CD4-positive, alpha-beta T cell treated with Interleukin-15 for 1 hour (primary cell): ENCODE results near the gene RALGPS1.

Source experiments
- DNase-seq: peaks from one replicate; pipeline ENCODE4 v3.0.0-alpha.2; 2020

The RALGPS1 gene

DNA sequence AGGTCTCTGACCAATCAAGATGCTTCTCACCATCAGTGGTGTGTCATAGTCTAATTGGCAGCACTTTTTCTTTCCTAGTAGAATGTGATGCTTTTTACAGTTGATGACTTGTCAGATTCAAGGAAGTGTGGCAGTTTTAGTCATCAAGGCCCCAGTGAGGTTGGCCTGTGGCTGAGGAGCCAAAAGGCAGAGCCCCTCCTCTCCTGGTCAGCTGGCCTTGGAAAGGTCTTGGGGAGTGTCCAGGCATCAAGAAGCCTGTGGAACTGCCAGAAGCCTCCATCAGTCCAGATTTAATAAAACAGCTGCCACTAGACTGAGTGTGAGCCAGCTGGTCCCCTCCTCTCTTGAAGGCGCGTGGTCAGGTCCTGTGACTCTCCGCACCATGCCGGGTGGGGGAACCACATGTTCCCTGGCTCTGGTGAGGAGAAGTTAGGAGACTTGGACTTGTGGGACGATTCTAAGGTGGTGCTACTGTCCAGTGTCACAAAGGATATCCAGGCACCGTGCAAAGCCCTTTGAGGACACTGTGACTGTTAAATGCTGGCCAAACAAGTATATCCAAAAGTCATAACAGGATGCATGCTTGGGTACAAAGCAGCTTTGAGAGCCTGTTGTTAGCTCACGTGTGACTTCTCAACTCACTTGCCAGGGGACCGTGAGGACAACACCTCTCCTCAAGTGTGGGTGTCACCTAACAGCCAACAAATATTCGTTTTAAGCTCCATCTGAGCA lies 213.9 kb downstream of the RALGPS1 start:
- no peak for DNase-seq

DNA sequence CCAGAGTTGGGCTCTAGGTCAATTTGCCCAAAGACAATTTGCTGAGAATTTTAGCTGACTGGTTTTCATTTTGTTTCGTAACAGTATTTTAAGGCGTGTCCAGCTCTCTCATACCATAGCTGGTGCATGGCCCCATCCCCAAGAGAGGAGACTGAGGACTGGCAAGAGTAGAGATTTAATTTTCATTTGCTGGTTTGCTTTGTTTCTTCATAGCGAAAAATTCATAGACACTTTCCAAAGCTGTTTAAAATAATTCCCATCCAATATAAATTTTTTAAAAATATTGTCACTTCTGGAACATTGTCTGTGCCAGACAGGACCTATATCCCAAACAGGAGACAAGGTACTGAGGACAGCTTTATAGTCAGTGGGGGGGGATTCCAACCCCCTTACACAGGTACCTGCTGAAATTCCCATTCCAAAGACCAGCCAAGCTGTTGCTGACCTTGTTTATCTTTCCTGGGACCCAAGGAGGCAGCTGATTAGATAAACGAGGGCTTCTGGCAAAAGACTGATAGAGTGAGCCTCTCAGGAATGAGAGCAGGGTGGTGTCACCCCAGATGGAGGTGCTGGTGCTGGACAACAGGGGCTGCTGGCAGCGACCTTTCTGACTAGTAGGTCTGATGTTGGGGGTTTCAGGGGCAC lies 214.6 kb downstream of the RALGPS1 start:
- no peak for DNase-seq

DNA sequence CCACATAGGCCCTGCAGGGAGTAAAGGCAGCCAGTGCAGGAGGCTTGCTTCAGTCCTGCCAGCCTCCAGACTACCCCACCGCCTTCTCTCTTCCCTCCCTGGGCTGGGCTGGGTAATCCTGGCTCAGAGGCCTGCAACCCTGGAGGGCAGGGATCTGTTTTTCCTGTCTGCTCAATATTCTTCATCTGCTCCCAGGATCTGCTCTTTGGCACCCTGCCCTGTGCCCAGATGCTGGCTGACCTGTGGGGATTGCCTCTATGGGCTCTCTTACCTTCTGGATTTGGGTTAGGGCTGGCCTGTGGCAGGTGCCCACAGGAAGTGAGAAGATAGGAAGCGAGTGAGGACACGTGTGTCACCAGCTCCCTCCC lies 215.1 kb downstream of the RALGPS1 start:
- DNase-seq: no peak

DNA sequence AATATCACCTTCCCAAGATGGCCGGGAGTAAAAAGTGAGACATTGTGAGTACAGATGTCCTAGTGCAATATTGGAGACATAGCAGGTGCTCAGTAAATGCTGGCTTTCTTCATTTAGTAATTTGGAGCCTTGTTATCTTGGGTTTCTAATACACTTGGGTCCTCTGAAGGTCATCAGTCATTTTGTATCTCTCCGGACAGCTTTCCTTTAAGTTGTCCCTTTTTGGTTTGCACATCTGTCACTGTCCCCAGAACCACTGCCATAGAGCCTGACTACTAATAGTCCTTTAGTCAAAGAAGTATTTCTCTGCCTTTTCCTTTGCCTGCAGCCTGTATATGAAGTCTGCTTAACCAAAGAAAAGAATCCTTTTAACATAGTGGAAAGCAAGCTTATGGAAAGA lies 215.7 kb downstream of the RALGPS1 start:
- no peak for DNase-seq

DNA sequence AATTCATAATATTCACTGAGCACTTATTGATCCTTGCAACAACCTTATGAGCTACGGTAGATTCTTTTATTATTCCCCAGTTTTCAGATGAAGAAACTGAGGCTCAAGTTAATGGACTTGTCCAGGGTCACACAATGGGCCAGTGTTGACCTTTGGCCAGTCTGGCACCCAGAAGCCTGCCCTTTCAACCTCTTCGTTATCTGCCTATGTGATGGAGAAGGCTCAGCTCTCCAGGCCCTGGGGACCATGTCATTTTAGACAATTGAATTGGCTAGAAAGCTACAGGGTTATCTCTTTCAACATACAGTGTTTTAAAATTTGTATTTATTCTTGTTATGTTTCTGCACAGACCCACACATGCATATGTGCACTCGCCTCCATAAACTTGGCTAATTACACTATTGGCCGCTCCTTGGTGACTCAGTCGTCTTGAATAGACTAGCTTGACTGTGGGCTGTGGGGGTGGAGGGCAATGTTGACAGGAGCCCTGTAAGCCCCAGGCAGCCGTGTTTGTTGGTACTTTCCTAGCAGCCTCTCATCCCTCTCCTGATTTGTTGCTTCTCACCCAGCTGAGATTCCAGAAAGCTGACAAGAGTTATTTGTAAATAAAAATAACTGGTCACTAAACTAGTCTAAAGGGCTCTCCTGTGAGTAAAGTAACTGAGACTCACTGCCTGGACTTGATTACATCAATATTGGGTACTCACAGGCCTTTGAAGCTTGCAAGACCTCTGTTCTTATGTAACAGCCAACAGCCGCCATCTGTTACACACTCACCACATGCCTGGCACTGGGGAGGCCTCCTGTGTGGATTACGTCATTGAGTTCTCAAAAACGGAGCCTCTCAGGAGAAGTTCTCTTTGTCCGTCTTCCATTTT lies 216.3 kb downstream of the RALGPS1 start:
- peak; percentile 23 for DNase-seq

DNA sequence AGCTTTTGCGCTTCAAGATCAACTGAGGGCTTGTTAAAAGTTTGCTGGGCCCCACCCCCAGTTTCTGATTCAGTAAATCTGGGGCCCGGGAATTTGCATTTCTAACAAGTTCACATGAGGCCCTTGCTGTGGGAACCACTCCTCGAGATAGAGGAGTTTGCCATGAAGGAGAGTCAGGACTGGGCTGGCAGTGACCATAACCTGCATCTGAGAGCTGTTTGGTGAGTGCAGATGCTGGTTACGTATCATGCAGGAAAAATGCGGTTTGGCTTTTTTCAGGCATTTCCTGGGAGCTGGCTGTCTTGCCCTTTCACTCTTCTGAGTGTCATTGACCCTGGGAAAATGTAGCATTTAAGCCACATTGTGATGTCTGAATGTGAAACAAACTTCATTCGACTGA lies 217.3 kb downstream of the RALGPS1 start:
- DNase-seq: no peak

DNA sequence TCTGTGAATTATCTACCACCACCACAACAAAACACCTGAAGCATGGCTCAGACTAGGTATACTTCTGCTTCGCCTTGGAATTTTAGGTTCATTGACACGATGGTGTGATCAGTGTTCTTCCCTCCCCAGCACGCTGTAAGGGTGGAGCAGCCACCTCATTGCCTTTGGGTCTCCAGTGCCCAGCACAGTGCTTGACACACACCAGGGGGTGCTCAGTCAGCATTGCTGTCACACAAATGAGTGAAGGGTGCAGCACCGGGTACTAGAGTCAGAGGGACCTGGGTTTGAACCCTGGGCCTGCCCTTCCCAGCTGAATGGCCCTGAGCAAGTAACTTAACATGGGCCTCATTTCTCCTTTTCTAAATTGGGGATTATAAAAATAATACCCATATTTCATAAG lies 217.8 kb downstream of the RALGPS1 start:
- no peak for DNase-seq

DNA sequence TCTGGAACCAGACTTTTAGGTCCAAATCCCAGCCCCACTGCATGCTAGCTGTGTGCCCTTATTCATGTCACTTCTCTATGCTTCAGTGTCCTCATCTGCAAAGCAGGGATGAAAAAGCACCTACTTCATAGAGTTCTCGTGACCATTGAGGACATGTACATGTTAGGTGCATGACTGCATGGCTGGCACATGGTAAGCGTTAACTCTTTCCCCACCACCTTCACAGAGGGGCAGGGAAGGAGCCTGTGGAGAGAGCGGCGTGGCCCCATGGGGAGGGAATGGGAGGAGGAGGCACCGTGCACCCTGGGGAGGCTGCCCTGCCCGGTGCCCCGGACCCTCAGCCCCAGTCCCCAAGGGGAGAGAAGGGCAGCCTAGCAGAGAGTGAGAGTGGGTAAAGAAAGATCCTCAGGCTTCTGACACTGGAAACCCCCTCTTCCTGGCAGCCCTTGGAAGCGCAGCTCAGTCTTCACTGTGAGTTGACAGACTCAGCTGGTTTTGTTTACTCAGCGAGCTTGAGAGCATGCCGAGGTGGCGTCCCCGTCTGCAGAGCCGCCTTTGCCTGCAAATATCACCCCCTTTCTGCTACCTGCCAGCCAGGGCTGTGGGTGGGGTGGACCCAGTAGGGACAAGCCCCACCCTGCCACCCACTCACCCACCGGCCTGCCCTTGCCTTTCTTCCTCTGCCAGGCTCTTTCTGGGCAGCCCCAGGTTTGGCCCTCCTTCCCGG lies 218.5 kb downstream of the RALGPS1 start:
- DNase-seq: no peak

DNA sequence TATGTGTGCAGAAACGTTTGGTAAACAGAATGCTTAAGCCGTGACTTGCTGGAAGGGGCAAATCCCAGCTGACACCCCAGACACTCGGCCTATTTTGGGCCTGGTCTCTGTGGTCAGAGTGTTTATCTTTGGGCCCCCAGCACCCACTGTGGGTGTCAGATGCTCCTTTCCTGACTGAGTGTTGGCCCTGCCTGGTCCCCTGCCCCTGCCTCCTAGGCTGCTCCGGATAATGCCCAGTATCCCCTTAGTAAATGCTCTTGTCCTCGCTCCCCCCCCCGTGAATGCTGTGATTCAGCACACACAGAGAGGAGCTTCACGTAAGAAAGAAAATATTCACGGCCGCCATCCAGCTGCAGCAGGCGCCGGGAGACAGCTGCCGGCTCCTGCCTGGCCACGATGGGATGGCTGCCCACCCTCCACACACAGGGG lies 219.2 kb downstream of the RALGPS1 start:
- DNase-seq: no peak

DNA sequence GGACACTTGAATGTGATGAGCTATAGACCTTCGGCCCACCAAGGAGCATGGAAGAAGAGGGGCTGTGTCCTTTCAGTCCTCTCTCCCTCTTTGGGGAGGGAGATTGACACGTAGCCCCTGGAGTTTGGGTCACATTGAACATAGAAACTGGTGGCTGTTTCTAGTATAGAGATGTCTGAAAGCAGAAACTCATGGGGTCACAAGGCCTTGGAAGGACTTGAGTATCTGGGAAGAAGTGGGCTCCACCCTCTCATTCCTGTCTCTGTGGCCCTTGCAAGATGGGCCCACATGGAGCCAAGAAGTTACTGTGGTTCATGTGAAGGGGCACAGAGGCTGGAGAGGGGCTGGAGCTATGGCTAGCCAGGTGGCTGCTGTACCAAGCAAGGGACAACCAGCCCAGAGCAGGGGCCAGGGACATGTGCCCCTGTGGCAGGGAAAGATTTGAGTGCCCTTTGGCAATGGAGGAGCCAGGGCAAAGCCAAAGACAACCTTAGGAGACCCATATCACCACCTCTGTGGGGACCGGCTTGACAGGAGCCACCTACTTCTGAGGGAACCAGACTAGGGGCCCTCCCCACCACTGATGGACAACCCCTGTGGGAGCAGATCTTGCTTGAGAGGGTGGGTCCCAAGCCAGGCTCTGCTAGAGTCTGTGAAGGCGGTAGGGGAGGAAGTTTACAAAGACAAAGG lies 220.6 kb downstream of the RALGPS1 start:
- no peak for DNase-seq

DNA sequence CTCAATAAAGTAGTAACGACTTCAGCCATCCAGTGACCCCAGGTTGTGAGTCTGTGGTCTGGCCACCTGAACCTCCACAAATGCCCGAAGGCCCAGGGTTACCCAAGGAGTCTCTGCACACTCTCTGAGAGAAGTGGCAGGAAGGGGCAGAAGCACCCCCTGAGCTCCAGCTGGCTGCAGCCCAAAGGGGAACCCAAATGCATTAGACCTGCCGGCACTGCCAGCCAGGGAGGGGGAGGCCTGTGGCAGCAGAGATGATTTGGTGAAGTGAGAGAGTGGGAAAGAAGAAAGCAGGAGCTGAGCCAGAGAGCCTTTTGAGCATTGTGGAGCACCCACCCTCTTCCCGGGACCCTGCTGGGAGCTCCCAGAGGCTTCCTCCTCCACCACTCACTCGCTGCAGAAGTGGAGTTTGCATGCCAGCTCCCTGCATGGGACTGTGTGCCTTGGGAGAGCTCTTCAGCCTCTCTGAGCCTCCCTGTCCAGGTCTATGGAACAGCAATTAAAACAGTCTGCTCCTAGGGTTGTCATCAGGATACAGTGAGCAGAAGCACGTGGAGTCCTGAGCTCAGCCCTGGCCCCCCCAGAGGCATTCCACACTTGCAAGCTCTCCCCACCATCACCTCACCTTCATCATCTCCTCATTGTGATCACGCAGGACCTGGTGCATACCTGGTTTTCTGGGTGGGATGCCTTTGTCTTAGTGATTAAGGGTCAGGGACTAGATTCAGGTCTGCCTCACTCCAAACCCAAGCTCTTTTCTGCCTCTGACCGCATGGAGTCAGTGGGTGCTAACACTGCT lies 221.7 kb downstream of the RALGPS1 start:
- no peak for DNase-seq

DNA sequence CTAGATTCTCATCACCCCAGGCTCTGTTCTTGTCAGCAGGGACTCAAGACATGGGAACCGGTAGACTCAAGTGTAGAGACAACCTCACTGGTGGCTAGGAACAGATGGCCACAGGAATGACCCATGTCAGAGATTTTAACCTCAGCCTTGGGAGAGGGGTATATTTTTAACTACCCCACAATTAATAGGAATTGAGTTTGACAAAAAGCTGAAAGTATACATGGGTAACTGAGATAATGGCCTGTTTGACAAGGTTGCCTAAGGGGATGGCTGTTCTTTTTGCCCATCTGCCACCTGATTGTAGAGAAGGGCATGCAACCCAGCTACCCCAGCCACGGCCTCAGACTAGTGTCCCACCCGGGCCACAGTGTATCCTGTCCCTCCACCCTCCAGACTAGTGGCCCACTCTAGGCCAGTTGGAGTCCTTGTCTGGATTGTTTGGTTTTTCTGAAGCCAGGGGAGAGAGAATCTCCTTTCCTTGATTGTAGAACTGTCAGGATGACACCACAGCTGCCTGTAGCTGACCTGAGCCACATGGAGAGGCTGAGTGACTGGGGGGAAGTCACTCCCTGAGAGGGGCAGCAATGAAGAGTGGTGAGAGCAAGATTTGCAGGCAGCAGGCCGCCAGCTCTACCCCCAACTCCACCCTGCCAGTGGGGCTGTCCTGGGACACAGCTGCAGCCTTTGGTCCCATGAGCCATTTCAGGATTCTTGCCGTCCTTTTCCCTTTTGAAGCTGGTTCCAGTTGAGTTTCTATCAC lies 222.5 kb downstream of the RALGPS1 start:
- no peak for DNase-seq

DNA sequence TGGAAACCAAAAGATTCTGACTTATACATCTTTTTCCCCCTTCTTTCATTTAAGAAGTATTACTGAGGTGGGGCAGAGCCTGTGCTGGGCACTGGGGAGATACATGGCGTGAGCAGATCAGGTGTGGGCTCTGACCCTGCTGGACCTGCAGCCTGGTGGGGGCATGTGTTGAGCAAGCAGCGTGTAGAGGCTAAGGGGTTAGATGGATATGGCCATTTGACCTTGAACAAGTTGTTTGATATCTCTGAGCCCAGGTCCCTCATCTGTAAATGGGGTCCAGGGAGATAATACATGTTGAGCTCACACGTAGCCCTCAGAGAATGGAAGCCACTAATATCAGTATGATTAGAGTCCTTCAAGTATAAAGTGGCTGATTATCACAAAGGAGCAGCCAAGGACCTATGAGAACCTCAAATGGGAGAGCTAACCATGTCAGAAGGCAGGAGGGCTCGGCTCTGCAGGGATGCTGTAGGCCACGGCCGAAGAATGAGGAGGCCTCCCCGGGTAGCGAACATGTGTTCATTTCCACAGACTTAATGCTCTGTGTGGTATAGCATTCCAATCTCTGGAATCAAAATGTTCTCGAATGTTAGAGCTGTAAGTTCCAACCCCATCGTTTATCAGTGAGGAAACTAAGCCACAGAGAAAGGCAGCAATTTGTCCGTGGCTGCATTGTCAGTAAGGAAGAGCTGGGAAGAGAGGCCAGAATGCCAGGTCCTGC lies 223.2 kb downstream of the RALGPS1 start:
- DNase-seq: no peak

DNA sequence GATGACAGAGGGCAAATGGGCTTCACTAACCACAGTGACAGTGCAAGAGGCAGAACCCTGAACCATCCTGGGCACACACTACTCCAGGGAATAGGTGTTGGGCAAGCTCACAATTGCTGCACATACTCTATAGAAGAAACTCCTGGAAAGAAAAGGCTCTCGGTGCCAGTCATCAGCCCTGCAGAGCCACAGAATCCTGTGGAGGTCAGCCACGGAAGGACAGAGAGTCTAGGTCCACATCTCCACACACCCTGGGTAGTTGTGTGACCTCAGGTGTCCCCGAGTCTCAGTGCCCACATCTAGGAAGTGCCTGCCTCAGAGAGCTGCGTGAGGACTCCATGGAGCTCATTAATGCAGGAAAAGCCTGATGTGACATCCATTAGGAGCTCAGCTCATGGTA lies 223.9 kb downstream of the RALGPS1 start:
- DNase-seq: no peak

DNA sequence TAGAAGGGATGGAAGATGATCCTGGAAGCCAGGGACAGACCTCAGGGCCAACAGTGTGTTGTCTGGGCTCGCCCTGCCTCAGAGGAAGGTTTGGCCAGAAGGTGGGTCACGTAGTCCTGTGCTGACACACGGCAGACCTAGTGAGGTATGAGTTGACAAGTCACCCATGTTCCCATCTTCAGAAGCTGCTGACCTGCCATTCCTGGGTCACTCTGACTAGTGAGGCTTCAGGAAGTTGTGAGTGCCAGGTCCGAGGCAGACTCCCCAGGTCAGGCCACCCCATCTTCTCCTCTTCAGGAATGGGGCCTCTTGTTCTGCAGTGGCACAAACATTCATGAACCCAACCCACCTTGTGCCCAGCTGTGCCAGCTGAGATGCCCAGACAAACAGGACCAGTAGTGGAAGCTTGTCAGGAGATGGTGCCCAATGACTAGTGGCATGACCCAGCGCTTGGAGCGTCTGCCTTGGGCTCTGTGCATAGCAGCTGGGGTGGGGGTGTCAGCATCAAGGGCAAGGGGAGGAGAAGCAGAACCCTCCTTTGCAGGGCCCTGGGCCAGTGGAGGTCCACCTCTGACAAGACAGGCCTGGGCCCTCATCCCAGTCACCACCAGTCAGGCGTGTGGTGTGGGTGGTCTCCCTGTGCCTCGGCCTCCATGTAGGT lies 224.6 kb downstream of the RALGPS1 start:
- no peak for DNase-seq

DNA sequence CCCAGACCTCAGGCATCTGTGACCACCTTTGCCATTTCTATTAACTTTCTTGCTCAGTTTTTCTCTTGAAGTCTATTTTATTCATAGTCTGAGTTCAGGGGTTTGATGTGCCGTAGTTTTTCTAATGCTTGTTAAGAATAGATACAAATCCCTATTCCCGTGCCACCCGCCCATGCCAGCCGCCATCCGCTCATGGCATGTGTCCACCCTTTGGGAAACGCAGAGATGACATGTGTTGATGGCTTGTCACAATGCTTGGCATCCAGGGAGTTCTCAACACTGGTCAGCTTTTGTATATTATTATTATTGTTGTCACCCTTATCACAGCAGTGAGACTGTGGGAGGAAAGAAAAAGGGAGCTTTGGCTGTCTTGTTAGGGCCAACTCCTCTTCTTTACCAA lies 225.2 kb downstream of the RALGPS1 start:
- DNase-seq: no peak

DNA sequence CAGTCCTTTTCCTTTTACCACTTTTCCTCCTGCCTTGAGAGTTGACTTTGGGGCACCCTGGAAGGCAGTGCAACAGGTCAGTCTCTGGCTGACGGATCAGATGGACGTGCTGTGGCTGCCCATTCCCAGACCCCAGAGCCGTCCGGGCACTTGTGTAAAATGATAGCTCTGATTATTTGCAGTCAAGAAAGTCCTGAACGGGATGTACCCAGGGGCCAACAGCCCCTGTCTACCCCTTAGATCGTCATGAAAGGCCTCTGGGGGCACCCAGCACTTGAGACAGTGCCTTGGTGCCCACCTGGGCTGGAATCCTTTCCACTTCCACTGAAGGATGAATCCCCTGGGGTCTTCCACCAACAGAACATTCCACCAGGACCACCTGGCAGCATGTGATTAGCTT lies 225.6 kb downstream of the RALGPS1 start:
- no peak for DNase-seq

DNA sequence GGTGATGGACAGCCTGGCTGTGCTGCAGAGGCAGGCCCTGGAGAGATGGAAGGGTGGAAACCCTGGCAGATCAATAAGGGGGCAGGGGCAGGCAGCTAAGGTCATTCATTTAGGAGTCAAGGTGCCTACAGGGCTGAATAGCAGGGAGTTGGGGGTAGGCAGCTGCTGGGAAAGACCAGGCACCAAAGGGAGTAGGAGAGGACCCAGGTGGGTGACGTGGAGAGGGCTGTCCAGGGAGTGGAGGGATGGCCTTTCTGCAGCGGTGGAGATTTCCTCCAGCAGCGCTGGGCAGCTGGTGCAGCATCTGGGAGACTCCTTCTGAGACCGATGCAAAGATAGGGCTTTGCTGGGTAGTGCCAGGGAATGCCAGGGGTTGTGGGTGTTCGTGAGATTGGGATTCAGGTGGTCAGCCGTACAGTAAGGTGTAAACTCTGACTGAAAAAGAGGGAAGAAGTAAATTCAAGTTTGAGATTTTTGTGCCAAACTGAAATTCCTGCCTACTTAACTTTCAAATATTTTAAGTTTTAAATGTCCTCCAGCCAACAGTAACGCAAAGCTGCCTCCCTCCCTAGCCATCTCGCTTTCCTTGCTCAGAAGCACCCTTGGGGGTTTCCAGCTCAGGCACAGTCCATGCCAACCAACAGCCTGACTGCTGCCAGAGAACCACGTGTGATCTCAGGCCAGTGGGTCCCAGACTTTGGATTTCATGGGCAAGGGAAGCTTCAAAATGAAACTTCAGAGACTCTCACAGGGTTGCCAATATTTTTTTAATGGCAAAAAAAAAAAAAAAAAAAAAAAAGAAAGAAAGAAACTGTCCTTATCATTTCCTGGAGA lies 226.5 kb downstream of the RALGPS1 start:
- DNase-seq: no peak

DNA sequence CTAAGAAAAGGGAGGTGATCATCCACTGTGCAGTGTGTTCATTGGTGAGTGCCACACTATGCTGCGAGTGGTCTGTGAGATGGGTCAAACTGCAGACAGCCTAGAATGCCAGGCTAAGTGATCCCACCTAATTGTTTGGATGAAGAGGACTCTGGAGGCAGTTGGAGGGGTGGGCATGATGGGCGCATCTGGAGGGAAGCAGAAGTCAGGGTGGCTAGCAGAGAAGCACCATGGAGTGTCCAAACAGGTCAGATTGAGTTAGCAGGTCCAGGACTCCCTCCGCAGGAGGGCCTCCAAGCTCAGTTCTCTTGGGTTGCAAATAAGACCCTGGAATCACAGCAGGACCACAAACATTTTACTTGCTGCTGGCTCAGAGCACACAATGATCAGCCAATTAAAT lies 227.7 kb downstream of the RALGPS1 start:
- no peak for DNase-seq
